ENCODE measurements around the gene ITPR2. TPM values are rescaled to one million over a fixed set of nuclear protein-coding genes. Genes with fewer than 3 reads are reported as not detected.

The ITPR2 gene
- total RNA-seq, 4 donors from 2014 or later, result 32.6 to 87.5 (median 51.9) TPM

- Histone ChIP-seq H3K4me1 (no peaks in the 10 kb centered on the region), H3K36me3 (no peaks in the 10 kb centered on the region), H3K9me3 (no peaks in the 10 kb centered on the region), H3K27ac (no peak overlapping the region), H3K27me3 (no peaks in the 10 kb centered on the region), H3K4me3 (no peak overlapping the region)
- no peak for DNase-seq
- TF ChIP-seq POLR2A (IDR thresholded peaks at IDR 0.05), result no peak
- no peak for TF ChIP-seq CTCF (IDR thresholded peaks at IDR 0.05)
Observed at GRCh38 chr12:26426652-26427051, 406.3 kb downstream of the ITPR2 start.

- H3K27ac ChIP-seq, result no peak overlapping the region
- no peaks in the 10 kb centered on the region for H3K27me3 ChIP-seq
- TF ChIP-seq POLR2A (IDR thresholded peaks at IDR 0.05), result no peak
- TF ChIP-seq CTCF (IDR thresholded peaks at IDR 0.05), result no peak
- H3K36me3 ChIP-seq, result no peaks in the 10 kb centered on the region
- DNase-seq, result no peak
- H3K4me3 ChIP-seq, result no peak overlapping the region
- H3K4me1 ChIP-seq, result no peaks in the 10 kb centered on the region
- no peaks in the 10 kb centered on the region for H3K9me3 ChIP-seq
Observed at GRCh38 chr12:26425587-26426260, 407.3 kb downstream of the ITPR2 start.

GRCh38 chr12:26422839-26423398 lies 410.1 kb downstream of the ITPR2 start:
- Histone ChIP-seq H3K9me3 (no peaks in the 10 kb centered on the region), H3K27ac (no peak overlapping the region), H3K27me3 (no peaks in the 10 kb centered on the region), H3K36me3 (no peaks in the 10 kb centered on the region), H3K4me1 (no peaks in the 10 kb centered on the region), H3K4me3 (no peak overlapping the region)
- DNase-seq, result no peak
- TF ChIP-seq CTCF (IDR thresholded peaks at IDR 0.05), result no peak

GRCh38 chr12:26416550-26416949 lies 416.4 kb downstream of the ITPR2 start:
- no peak overlapping the region for H3K27ac ChIP-seq
- no peak overlapping the region for H3K4me3 ChIP-seq
- H3K36me3 ChIP-seq, result no peaks in the 10 kb centered on the region
- DNase-seq, result no peak
- no peaks in the 10 kb centered on the region for H3K27me3 ChIP-seq
- no peaks in the 10 kb centered on the region for H3K4me1 ChIP-seq
- TF ChIP-seq POLR2A (IDR thresholded peaks at IDR 0.05), result no peak
- TF ChIP-seq CTCF (IDR thresholded peaks at IDR 0.05), result no peak
- H3K9me3 ChIP-seq, result no peaks in the 10 kb centered on the region

GRCh38 chr12:26410689-26411088 lies 422.3 kb downstream of the ITPR2 start:
- Histone ChIP-seq H3K27me3 (no peaks in the 10 kb centered on the region), H3K36me3 (peaks cover 0 to 7% (median 0%) of the 10 kb centered on the region in 3 donors), H3K9me3 (no peaks in the 10 kb centered on the region), H3K4me1 (no peaks in the 10 kb centered on the region), H3K27ac (no peak overlapping the region), H3K4me3 (no peak overlapping the region)
- TF ChIP-seq CTCF (IDR thresholded peaks at IDR 0.05) (no peak), POLR2A (IDR thresholded peaks at IDR 0.05) (no peak)
- no peak for DNase-seq

Measured in Peyer's patch (tissue), 4 donors.